ENCODE measurements around the gene RNF17. TPM values are rescaled to one million over a fixed set of nuclear protein-coding genes. Genes with fewer than 3 reads are reported as not detected.

Gene RNF17
- total RNA-seq, 1 donor from 2014 or later, result not detected

DNA sequence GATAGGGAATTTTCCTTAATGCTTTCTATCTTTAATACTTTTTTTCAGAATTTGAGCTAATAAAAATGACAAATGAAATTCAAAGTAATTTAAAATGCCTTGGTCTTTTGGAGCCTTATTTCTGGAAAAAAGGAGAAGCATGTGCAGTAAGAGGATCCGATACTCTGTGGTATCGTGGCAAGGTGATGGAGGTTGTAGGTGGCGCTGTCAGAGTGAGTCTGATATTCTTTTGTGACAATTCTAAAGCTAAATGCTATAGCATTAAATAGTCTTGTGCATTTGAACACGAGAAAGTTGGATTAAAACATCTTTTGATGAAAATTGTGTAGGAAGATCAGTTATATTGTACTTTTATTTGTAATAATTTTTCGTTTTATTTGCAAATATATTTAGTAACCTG lies 95.0 kb downstream of the RNF17 start:
- Mint-ChIP-seq H3K4me1 (ENCODE audit: unreplicated experiment) (no peaks in the 10 kb centered on the region), H3K4me3 (ENCODE audit: unreplicated experiment) (no peak overlapping the region), H3K27me3 (ENCODE audit: unreplicated experiment) (peaks cover 14% of the 10 kb centered on the region), H3K9me3 (ENCODE audit: unreplicated experiment) (no peaks in the 10 kb centered on the region), H3K27ac (ENCODE audit: unreplicated experiment) (no peak overlapping the region), H3K36me3 (ENCODE audit: unreplicated experiment) (no peaks in the 10 kb centered on the region)
- no peak for DNase-seq (ENCODE audit: extremely low spot score, unreplicated experiment)
- TF ChIP-seq, protein P1, sequence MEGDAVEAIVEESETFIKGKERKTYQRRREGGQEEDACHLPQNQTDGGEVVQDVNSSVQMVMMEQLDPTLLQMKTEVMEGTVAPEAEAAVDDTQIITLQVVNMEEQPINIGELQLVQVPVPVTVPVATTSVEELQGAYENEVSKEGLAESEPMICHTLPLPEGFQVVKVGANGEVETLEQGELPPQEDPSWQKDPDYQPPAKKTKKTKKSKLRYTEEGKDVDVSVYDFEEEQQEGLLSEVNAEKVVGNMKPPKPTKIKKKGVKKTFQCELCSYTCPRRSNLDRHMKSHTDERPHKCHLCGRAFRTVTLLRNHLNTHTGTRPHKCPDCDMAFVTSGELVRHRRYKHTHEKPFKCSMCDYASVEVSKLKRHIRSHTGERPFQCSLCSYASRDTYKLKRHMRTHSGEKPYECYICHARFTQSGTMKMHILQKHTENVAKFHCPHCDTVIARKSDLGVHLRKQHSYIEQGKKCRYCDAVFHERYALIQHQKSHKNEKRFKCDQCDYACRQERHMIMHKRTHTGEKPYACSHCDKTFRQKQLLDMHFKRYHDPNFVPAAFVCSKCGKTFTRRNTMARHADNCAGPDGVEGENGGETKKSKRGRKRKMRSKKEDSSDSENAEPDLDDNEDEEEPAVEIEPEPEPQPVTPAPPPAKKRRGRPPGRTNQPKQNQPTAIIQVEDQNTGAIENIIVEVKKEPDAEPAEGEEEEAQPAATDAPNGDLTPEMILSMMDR (IDR thresholded peaks at IDR 0.05), result no peak

DNA sequence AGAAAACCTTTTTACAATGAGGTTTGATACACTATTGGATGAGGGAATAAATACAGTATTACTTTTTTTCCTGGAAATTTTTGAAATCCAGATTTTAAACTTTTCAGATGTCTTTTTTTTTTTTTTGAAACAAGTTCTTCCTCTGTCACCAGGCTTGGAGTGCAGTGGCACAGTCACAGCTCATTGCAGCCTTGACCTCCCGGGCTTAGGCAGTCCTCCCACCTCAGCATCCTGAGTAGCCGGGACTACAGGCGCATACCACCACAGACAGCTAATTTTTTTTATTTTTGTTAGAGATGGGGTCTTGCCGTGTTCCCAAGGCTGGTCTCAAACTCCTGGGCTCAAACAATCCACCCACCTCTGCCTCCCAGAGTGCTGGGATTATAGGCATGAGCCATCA lies 96.8 kb downstream of the RNF17 start:
- Mint-ChIP-seq H3K27ac (ENCODE audit: unreplicated experiment) (no peak overlapping the region), H3K4me3 (ENCODE audit: unreplicated experiment) (no peak overlapping the region), H3K4me1 (ENCODE audit: unreplicated experiment) (no peaks in the 10 kb centered on the region), H3K27me3 (ENCODE audit: unreplicated experiment) (peaks cover 18% of the 10 kb centered on the region), H3K36me3 (ENCODE audit: unreplicated experiment) (no peaks in the 10 kb centered on the region), H3K9me3 (ENCODE audit: unreplicated experiment) (no peaks in the 10 kb centered on the region)
- no peak for DNase-seq (ENCODE audit: extremely low spot score, unreplicated experiment)
- TF ChIP-seq, protein P1 (IDR thresholded peaks at IDR 0.05), result no peak

DNA sequence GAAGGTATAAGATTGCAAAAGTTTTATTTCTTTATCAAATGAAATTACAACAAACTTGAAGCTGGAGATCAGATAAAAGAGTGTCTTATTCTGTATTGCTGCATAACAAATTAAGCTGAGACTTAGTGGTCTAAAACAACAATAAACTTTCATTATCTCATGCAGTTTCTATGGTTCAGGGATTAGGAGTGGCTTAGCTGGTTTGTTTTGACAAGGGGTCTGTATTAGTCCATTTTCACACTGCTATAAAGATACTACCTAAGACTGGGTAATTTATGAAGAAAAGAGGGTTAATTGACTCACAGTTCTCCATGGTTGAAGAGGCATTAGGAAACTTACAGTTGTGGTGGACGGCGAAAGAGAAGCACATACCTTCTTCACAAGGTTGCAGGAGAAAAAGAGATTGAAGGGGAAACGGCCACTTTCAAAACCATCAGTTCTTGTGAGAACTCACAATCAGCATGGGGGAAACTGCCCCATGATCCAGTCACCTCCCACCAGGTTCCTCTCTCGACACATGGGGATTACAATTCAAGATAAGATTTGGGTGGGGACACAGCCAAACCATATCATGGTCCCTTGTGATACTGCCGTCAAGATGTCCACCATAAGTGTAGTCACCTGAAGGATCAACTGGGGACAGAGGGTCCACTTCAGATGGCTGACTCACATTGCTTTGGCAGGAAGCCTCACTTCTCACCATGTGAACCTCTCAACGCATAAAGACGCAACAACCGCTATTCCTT lies 97.8 kb downstream of the RNF17 start:
- no peaks in the 10 kb centered on the region for H3K4me1 Mint-ChIP-seq (ENCODE audit: unreplicated experiment)
- no peaks in the 10 kb centered on the region for H3K36me3 Mint-ChIP-seq (ENCODE audit: unreplicated experiment)
- TF ChIP-seq, protein P1 (IDR thresholded peaks at IDR 0.05), result no peak

DNA sequence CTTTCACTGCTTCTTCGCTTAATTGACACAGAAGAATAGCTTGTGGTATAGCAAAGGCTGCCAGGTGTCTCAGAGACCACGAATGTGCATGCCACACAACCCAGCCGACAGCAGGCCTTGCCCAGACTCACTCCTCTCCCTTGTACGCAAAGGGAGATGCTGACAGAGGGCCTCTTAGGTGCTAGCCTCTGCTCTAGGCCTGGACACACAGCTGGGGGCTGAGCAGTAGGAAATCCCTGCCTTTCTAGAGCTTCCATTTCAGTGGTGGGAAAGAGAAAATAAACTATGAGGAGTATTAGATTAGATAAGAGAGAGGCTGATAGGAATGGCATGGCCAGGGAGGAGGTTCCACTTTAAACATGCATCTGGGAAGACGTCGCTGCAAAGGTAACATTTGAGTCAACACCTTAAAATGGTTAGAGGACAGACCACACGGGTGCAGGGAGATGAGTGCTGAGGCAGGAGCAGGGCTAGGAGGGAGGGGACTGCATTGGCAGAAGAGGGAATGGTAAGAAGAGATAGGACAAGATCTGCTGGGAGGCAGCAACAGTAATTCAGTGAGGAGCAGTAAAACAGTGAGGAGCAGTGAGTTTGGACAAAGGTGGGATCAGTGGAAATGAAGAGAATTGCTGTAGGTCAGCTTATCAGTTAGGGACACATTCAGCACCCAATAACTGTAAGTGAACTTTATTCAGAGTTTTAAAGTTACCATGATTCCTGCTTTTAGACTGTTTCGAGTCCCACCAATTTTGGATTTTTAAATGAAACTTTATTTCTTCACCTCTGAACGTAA lies 100.0 kb downstream of the RNF17 start:
- Mint-ChIP-seq H3K4me1 (ENCODE audit: unreplicated experiment) (no peaks in the 10 kb centered on the region), H3K27ac (ENCODE audit: unreplicated experiment) (no peak overlapping the region), H3K27me3 (ENCODE audit: unreplicated experiment) (peaks cover 30% of the 10 kb centered on the region), H3K9me3 (ENCODE audit: unreplicated experiment) (no peaks in the 10 kb centered on the region), H3K4me3 (ENCODE audit: unreplicated experiment) (no peak overlapping the region), H3K36me3 (ENCODE audit: unreplicated experiment) (no peaks in the 10 kb centered on the region)
- no peak for DNase-seq (ENCODE audit: extremely low spot score, unreplicated experiment)
- TF ChIP-seq, protein P1 (IDR thresholded peaks at IDR 0.05), result no peak

More for the DNA sequence above, 97.8 kb downstream of the RNF17 start:
- Mint-ChIP-seq H3K27me3 (ENCODE audit: unreplicated experiment) (peaks cover 23% of the 10 kb centered on the region), H3K4me3 (ENCODE audit: unreplicated experiment) (no peak overlapping the region), H3K27ac (ENCODE audit: unreplicated experiment) (no peak overlapping the region), H3K9me3 (ENCODE audit: unreplicated experiment) (no peaks in the 10 kb centered on the region)
- no peak for DNase-seq (ENCODE audit: extremely low spot score, unreplicated experiment)

DNA sequence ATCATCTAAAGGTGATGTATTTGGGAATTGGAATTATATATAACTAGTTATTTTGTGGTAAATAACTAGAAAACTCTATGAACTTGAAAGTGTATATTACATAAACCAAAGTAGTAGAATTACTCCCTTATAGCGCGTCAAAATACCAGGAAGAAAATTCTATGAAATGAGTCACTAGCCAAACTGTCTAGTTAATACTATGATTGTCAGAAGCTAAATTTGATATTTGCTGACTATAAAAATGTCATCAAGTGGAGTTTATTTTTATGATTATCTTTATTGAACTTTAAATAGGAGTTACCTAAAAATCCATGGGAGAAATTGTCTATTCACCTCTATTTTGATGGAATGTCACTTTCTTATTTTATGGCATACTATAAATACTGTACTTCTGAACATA lies 100.6 kb downstream of the RNF17 start:
- H3K9me3 Mint-ChIP-seq (ENCODE audit: unreplicated experiment), result no peaks in the 10 kb centered on the region
- TF ChIP-seq, protein P1 (IDR thresholded peaks at IDR 0.05), result no peak
- no peaks in the 10 kb centered on the region for H3K4me1 Mint-ChIP-seq (ENCODE audit: unreplicated experiment)
- peaks cover 33% of the 10 kb centered on the region for H3K27me3 Mint-ChIP-seq (ENCODE audit: unreplicated experiment)
- no peak overlapping the region for H3K4me3 Mint-ChIP-seq (ENCODE audit: unreplicated experiment)
- no peak for DNase-seq (ENCODE audit: extremely low spot score, unreplicated experiment)
- no peak overlapping the region for H3K27ac Mint-ChIP-seq (ENCODE audit: unreplicated experiment)
- H3K36me3 Mint-ChIP-seq (ENCODE audit: unreplicated experiment), result no peaks in the 10 kb centered on the region
